Memory B cell (primary cell): ENCODE data around the gene HMHB1.
A peak's percentile ranks its signal among the peaks of the same experiment; 100 is the strongest.
"Not testable (repeated sequence)": the region's sequence is repeated elsewhere in the genome, so short reads cannot be mapped to it uniquely, and the experiment has no call there.

Source experiments
- ATAC-seq: fragments of 150-1000 bp; cut with Tn5 transposase; 2 replicates; pipeline ENCODE4 v1.10.0; 2021; ENCODE audit warnings: low read depth, mild to moderate bottlenecking, moderate library complexity
- DNase-seq, 2 donors: peaks; one replicate each; pipeline ENCODE4 v3.0.0; 2022; ENCODE audit warnings: low spot score in 2 of 2
- H3K27ac Mint-ChIP-seq: one replicate; pipeline ENCODE4 v1.8.0; 2022; ENCODE audit warnings: mild to moderate bottlenecking, moderate library complexity, mixed read lengths
- H3K27me3 Mint-ChIP-seq: one replicate; pipeline ENCODE4 v1.8.0; 2022; ENCODE audit warnings: mixed read lengths
- H3K36me3 Mint-ChIP-seq: one replicate; pipeline ENCODE4 v1.8.0; 2022; ENCODE audit warnings: mild to moderate bottlenecking, mixed read lengths
- H3K4me1 Mint-ChIP-seq: one replicate; pipeline ENCODE4 v1.8.0; 2022; ENCODE audit warnings: mixed read lengths
- H3K4me3 Mint-ChIP-seq: one replicate; pipeline ENCODE4 v1.8.0; 2022; ENCODE audit warnings: mild to moderate bottlenecking, moderate library complexity, mixed read lengths
- H3K9me3 Mint-ChIP-seq: one replicate; pipeline ENCODE4 v1.8.0; 2022; ENCODE audit warnings: mixed read lengths

The HMHB1 gene

GRCh38 chr5:143790457-143791112 lies 21.4 kb upstream of the HMHB1 start:
- ATAC-seq (no peak), DNase-seq (no peak)
- H3K4me3 Mint-ChIP-seq = no peak overlapping the region
- peaks cover 10% of the 10 kb centered on the region for H3K4me1 Mint-ChIP-seq
- no peaks in the 10 kb centered on the region for H3K27me3 Mint-ChIP-seq
- H3K27ac Mint-ChIP-seq = no peak overlapping the region
- no peaks in the 10 kb centered on the region for H3K9me3 Mint-ChIP-seq
- no peaks in the 10 kb centered on the region for H3K36me3 Mint-ChIP-seq

GRCh38 chr5:143791848-143792731 lies 19.9 kb upstream of the HMHB1 start:
- Mint-ChIP-seq H3K4me1 (peaks cover 14% of the 10 kb centered on the region), H3K9me3 (no peaks in the 10 kb centered on the region), H3K36me3 (no peaks in the 10 kb centered on the region), H3K27ac (peak overlapping the region; percentile 80), H3K4me3 (peak overlapping the region; percentile 76), H3K27me3 (no peaks in the 10 kb centered on the region)
- ATAC-seq (peak; percentile 73), DNase-seq (no peak)

- no peak for ATAC-seq
- Mint-ChIP-seq H3K27me3 (no peaks in the 10 kb centered on the region), H3K27ac (no peak overlapping the region), H3K36me3 (no peaks in the 10 kb centered on the region), H3K4me3 (no peak overlapping the region), H3K4me1 (peaks cover 14% of the 10 kb centered on the region), H3K9me3 (no peaks in the 10 kb centered on the region)
- DNase-seq = no peak
Measured at GRCh38 chr5:143793249-143793648, 18.7 kb upstream of the HMHB1 start.

- no peak for DNase-seq
- peaks cover 21% of the 10 kb centered on the region for H3K4me1 Mint-ChIP-seq
- no peaks in the 10 kb centered on the region for H3K36me3 Mint-ChIP-seq
- no peak overlapping the region for H3K4me3 Mint-ChIP-seq
- H3K27me3 Mint-ChIP-seq = no peaks in the 10 kb centered on the region
- H3K27ac Mint-ChIP-seq = peak overlapping the region; percentile 32
- ATAC-seq = no peak
- H3K9me3 Mint-ChIP-seq = no peaks in the 10 kb centered on the region
Measured at GRCh38 chr5:143796125-143796524, 15.8 kb upstream of the HMHB1 start.

GRCh38 chr5:143796753-143797152 lies 15.2 kb upstream of the HMHB1 start:
- DNase-seq (no peak), ATAC-seq (peak; percentile 55)
- H3K4me1 Mint-ChIP-seq = peaks cover 21% of the 10 kb centered on the region
- H3K36me3 Mint-ChIP-seq = no peaks in the 10 kb centered on the region
- no peaks in the 10 kb centered on the region for H3K27me3 Mint-ChIP-seq
- H3K9me3 Mint-ChIP-seq = no peaks in the 10 kb centered on the region
- no peak overlapping the region for H3K4me3 Mint-ChIP-seq
- H3K27ac Mint-ChIP-seq = no peak overlapping the region

GRCh38 chr5:143800715-143801114 lies 11.2 kb upstream of the HMHB1 start:
- Mint-ChIP-seq H3K27ac (no peak overlapping the region), H3K27me3 (no peaks in the 10 kb centered on the region), H3K36me3 (no peaks in the 10 kb centered on the region), H3K4me1 (peaks cover 10% of the 10 kb centered on the region), H3K4me3 (no peak overlapping the region), H3K9me3 (no peaks in the 10 kb centered on the region)
- DNase-seq (no peak), ATAC-seq (no peak)

- no peak overlapping the region for H3K27ac Mint-ChIP-seq
- ATAC-seq (no peak), DNase-seq (no peak)
- no peaks in the 10 kb centered on the region for H3K27me3 Mint-ChIP-seq
- no peaks in the 10 kb centered on the region for H3K9me3 Mint-ChIP-seq
- H3K4me1 Mint-ChIP-seq = peaks cover 10% of the 10 kb centered on the region
- H3K36me3 Mint-ChIP-seq = no peaks in the 10 kb centered on the region
- no peak overlapping the region for H3K4me3 Mint-ChIP-seq
Measured at GRCh38 chr5:143801252-143801939, 10.6 kb upstream of the HMHB1 start.

GRCh38 chr5:143805861-143806260 lies 6.1 kb upstream of the HMHB1 start:
- Mint-ChIP-seq H3K9me3 (no peaks in the 10 kb centered on the region), H3K4me3 (no peak overlapping the region), H3K27ac (no peak overlapping the region), H3K27me3 (no peaks in the 10 kb centered on the region), H3K4me1 (peaks cover 1% of the 10 kb centered on the region), H3K36me3 (no peaks in the 10 kb centered on the region)
- ATAC-seq (no peak), DNase-seq (no peak)

- Mint-ChIP-seq H3K36me3 (no peaks in the 10 kb centered on the region), H3K9me3 (no peaks in the 10 kb centered on the region), H3K27me3 (no peaks in the 10 kb centered on the region), H3K4me1 (no peaks in the 10 kb centered on the region), H3K4me3 (no peak overlapping the region), H3K27ac (no peak overlapping the region)
- ATAC-seq = no peak
- no peak for DNase-seq
Measured at GRCh38 chr5:143806579-143806978, 5.4 kb upstream of the HMHB1 start.

GRCh38 chr5:143807401-143807800 lies 4.6 kb upstream of the HMHB1 start:
- Mint-ChIP-seq H3K4me3 (no peak overlapping the region), H3K4me1 (peaks cover 8% of the 10 kb centered on the region), H3K9me3 (no peaks in the 10 kb centered on the region), H3K27me3 (peaks cover 2% of the 10 kb centered on the region), H3K27ac (no peak overlapping the region), H3K36me3 (no peaks in the 10 kb centered on the region)
- DNase-seq (no peak), ATAC-seq (no peak)

- ATAC-seq, H3K4me1 Mint-ChIP-seq, H3K27ac Mint-ChIP-seq, DNase-seq, H3K4me3 Mint-ChIP-seq, H3K36me3 Mint-ChIP-seq, H3K9me3 Mint-ChIP-seq, H3K27me3 Mint-ChIP-seq: not testable (repeated sequence)
Measured at GRCh38 chr5:143816370-143816769, 4.4 kb downstream of the HMHB1 start.

- Mint-ChIP-seq H3K36me3 (no peaks in the 10 kb centered on the region), H3K27ac (no peak overlapping the region), H3K9me3 (no peaks in the 10 kb centered on the region), H3K4me3 (no peak overlapping the region), H3K27me3 (peaks cover 2% of the 10 kb centered on the region), H3K4me1 (peaks cover 2% of the 10 kb centered on the region)
- DNase-seq (no peak), ATAC-seq (no peak)
Measured at GRCh38 chr5:143819716-143820115, 7.8 kb downstream of the HMHB1 start.

GRCh38 chr5:143820451-143820850 lies 8.5 kb downstream of the HMHB1 start:
- no peak overlapping the region for H3K4me3 Mint-ChIP-seq
- no peak for DNase-seq
- H3K36me3 Mint-ChIP-seq = no peaks in the 10 kb centered on the region
- H3K27ac Mint-ChIP-seq = no peak overlapping the region
- H3K27me3 Mint-ChIP-seq = peaks cover 2% of the 10 kb centered on the region
- no peak for ATAC-seq
- peaks cover 2% of the 10 kb centered on the region for H3K4me1 Mint-ChIP-seq
- H3K9me3 Mint-ChIP-seq = no peaks in the 10 kb centered on the region
